Stimulated activated CD4-positive, alpha-beta T cell treated with anti-CD3 and anti-CD28 coated beads, Interleukin-15, amount 100 ng/mL, for 1 hour (primary cell): ENCODE results near the gene MOBP.

ENCODE experiments used
- DNase-seq, 2 donors: peaks; one replicate each; pipeline ENCODE4 v3.0.0-alpha.2; 2020; ENCODE audit warnings: low read depth in 1 of 2, low spot score in 1 of 2

MOBP gene

DNA sequence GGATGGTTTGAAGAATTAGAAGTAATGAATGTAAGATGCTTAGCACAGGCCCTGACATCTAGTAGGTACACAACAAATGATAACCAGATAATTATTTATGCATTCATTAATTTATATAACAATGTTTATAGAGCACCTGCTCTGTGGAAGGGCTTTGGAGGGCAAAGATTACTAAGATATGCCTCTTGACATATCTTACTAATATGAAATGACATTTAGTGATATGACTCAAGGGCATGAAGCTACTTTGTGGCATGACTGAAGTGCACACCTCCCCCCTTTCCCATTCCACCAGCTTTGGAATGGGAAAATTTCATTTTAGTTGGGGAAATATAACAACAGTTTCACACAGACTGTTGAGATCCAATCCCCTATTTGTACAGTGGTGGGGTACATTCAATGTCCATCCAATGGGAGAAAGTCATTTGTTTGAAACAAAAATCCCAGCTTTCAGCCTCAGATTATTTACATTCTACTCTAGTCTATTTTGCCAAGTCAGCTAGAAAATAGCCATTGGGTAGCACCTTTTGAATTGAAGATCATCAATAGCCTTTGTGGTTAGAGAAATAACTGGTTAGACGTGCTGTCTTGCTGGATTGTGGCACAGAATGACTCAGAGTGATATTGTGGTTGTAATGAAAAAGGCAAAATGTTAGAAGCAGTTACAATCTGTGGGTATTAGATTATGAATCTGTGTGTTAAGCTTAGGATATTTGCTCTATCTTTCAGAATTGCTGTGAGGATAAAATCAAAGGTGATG, 72.9 kb downstream of the MOBP start:
- no peak for DNase-seq

DNA sequence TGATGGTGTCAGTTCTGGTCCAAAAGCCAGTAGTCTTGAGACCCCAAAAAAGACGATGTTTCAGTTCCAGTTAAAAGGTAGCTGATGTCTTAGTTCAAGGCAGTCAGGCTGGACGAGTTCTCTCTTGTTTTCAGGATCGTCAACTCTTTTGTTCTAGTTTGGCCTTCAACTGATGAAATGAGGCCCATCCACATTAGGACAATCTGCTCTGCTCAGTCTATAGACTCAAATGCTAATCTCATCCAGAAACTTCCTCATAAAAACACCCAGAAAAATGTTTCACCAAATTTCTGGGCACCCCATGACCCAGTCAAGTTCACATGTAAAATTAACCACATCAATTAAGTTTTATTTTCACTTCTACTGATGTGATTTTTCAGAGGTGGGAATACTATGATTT, 74.0 kb downstream of the MOBP start:
- DNase-seq, result no peak

DNA sequence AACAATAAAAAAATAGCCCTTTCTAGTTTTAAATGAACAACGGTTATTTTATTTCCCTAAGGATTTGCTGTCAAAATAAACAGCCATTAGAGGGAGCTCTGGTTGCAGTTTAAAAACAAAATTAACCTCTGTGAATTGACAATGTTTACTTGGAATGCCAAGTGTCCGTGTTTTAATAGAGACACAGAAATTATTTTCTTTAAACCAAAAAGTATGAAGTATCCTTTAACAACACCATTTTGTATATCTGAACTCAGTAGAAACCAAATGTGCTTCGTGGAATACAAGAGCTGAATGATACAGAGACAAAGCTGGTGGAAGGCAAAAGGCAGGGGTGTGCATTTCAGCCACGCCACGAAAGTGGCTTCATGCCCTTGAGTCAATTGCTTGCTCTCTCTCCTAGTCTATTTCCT, 74.4 kb downstream of the MOBP start:
- DNase-seq, result no peak

DNA sequence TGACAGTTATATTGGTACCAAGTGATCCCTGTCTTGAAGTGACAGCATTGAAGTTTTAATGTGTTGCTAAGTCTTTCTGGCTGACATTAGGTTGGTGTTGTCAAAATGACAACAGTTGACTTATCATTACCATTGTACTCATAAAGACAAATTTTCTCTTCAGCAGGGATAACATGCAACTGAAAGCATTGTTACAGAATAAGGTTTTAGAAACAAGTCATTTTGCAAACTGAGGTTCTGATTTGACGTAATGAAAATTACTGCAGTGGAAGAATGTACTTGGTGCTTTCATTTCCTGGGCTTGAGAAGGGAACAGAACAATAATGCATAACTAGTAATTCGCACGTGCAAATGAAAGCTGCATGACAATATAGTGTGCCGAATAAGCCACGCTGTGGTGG, 75.1 kb downstream of the MOBP start:
- DNase-seq, result no peak

DNA sequence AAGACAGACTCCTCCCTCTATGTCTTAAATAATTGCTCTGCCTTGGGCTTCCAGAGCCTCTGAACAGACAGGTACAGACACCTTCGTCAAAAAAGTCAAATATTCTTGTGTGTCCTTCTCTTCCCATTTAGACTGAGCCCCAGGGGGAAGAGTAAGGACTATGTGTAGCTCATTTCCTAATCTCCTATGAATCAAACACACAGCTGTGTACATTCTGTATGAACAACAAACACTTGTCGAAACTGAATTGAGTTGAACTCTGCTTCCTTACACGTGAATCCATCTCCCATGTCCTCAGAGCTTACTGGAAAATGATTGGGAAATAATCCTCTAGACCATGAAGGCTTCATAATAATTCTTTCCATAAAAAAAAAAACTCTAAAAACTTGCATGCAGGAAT, 80.8 kb downstream of the MOBP start:
- no peak for DNase-seq

DNA sequence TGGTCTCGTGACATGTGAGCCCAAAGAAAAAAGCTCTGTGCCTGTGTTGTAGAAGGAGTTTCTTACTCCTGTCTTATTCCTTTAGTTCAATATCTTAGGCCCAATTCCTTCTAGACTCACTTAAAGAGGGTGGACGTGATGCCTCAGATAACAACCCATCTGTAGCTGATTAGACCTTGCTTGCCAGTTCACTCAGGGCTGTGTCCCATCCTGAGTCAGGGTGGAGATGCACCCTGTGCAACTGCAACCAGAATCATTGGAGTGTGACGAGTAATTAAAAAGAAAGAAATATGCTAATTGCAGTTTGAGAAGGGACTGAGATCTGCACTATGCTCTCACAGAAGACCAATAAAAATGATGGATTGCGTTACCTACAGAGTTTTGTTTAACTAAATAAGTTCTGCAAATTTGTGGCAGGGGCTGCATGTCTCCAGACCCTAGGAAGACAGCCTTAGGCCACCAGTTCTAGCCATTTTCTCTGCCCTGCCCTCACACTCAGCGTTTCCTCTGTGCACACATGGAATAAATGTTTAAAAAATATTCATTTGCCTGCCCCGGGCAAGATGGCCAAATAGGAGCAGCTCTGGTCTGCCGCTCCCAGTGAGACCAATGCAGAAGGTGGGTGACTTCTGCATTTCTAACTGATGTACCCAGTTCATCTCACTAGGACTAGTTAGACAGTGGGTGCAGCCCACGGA, 83.0 kb downstream of the MOBP start:
- DNase-seq, result no peak
